GOT3 (cell line): Measurements from ENCODE around the gene S100A1.
A peak's percentile ranks its signal among the peaks of the same experiment; 100 is the strongest.
"Not testable (repeated sequence)": the region's sequence is repeated elsewhere in the genome, so short reads cannot be mapped to it uniquely, and the experiment has no call there.

ENCODE experiments used
- DNase-seq: peaks from one replicate; lab custom pipeline; 2025; ENCODE audit warnings: mixed read lengths; lab: John Stamatoyannopoulos, UW

Gene S100A1

DNA sequence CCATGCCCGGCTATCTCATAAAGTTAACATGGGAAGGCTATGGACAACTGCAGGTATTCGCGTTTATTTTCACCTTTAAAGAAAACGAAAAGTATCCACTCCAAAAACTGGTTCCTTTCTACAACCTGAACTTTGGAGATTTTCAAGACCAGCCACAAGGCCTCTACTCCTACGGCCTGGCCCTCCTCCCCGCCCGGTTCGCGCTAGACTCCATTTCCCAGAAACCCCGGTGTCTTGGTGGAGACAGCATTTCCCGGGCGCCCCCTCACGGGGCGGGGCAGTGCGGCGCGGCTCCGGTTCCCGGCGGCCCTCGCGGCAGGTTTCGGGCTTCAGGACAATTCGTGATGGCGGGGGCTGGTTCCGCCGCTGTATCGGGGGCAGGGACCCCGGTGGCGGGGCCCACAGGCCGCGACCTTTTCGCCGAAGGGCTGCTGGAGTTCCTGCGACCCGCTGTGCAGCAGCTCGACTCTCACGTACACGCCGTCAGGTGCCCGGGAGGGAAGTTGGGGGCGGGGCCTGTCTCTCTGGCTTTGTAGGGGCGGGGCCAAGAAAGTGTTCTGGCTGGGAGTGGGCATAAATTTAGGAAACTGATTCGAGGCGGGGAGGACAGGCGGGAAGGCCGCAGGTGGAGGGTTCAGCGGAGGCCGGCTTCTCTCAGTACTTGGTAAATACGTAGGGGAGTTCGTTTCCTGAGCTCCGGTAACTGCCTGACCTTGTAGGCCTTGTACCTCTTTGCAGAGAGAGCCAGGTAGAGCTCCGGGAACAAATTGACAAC is 30.4 kb downstream of the S100A1 start, which contains the start of gene SNAPIN:
Gene SNAPIN, plus strand, starts transcription at position 304 of the 775 bp plus-strand sequence. Its CDS starts 41 bp downstream, at position 345.
- DNase-seq, result peak; percentile 71

DNA sequence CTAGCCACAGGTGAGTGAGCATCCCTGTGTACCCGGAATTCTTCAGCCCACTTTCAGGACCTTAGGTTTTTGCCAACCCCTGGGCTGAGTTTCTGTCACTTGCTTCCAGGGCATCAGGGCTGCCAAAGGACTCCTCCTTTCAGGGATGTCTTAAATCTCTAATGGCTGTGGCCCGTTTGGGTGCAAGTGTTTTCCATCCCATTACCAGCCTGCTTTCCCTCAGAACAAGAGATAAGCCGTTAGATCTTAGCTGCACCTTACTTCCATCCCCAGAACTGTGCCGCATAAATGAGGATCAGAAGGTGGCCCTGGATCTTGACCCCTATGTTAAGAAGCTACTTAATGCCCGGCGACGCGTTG is 30.9 kb downstream of the S100A1 start:
- DNase-seq, result no peak

DNA sequence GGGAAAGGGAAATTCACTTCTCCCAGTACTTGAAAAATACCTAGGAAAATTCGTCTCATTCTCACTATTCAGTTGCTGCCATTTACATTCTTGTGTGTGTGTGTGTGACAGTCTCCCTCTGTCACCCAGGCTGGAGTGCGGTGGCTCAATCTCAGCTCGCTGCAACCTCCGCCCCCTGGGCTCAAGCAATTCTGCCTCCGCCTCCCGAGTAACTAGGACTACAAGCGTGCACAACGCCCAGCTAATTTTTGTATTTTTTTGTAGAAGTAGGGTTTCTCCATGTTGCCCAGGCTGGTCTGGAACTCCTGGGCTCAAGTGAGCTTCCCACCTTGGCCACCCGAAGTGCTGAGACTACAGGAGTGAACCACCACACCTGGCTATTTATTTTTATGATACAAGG is 31.4 kb downstream of the S100A1 start:
- no peak for DNase-seq

DNA sequence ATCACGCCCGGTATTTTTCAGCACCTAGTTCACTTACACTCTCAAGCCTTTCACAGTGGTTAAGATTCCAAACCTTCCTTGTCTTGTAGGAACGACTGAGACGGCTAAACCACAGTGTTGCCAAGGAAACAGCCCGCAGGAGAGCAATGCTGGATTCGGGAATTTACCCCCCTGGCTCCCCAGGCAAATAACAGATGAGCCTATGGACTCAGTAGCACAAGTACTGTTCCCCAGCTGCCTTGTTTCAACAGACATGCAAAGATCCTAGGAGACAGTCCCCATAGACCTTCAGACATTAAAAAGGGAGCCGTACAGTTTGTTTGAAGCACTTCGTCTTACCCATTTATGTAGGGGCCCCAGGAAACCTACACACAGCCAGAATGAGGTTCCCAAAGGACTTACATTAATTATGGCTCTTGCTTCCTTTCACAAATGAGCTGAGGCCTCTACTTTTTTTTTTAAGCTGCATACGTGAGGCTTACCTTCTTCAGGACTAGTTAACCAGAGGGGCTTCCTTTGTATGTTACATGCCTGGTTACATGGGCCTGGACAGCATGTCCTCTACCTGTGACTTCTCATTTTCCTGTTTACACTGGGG is 33.0 kb downstream of the S100A1 start:
- DNase-seq, result no peak

- DNase-seq, result no peak
Observed at GRCh38 chr1:153662269-153662668, 34.0 kb downstream of the S100A1 start.

- no peak for DNase-seq
Observed at GRCh38 chr1:153663211-153663610, 35.0 kb downstream of the S100A1 start.

DNA sequence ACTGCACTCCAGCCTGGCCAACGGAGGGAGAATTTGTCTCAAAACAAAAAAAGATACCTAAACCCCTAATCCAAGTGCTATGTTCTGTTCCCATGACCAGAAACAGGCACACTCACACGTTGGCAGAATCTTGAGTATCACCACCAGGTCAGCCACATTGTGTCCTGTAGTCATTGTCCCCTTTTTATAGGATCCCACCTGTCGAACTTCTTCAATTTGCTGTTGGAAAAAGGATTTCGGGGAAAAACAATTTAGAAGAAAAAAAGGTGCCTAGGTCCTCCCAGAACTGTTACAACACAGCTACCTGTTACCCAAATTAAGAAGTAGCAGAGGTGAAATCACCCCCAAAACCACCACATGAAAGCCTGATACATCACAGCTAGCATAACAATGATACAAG is 39.2 kb downstream of the S100A1 start:
- no peak for DNase-seq

- not testable (repeated sequence) for DNase-seq
Observed at GRCh38 chr1:153668672-153669071, 40.4 kb downstream of the S100A1 start.

DNA sequence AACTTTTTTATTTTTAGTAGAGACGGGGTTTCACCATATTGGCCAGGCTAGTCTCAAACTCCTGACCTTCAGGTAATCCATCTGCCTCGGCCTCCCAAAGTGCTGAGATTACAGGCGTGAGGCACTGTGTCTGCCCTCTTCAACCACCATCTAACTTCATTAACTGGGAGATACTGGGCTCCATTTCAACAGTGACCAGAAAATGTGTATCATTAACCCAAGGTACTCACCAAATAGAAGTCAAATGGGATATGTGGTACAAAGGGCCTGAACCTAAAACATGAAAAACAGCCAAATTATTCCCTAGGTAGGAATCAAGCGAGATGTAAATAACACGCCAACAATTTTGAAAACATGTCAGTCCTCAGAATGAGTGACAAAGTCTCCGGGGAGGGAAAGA is 41.4 kb downstream of the S100A1 start:
- DNase-seq, result no peak

DNA sequence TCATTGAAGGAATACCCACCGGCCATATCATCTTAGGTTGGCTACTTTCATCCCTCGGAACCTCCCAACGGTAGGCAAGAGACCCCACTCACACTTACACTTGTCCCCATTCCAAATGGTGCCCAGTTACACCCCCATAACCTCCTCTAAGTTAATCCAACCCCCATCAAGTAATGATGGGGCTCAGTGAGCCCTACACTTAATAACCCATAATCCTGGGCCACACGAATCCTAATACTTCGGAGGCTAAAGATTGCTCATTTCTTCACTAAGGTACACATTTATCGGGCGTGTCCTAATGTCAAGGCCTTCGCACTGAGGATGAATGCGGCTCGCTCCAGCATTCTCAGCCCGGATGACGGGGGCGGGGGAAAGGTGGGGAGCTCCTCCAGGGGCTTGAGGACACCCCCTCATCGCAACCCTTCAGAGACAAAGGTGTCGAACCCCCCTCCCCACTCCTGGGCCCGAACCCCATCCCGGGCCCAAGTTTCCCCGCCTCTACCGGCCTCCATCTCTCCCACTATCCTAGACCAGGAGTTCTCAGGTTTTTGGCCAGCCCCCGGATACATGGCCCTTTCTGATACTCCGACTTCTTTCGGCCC is 42.1 kb downstream of the S100A1 start:
- no peak for DNase-seq

DNA sequence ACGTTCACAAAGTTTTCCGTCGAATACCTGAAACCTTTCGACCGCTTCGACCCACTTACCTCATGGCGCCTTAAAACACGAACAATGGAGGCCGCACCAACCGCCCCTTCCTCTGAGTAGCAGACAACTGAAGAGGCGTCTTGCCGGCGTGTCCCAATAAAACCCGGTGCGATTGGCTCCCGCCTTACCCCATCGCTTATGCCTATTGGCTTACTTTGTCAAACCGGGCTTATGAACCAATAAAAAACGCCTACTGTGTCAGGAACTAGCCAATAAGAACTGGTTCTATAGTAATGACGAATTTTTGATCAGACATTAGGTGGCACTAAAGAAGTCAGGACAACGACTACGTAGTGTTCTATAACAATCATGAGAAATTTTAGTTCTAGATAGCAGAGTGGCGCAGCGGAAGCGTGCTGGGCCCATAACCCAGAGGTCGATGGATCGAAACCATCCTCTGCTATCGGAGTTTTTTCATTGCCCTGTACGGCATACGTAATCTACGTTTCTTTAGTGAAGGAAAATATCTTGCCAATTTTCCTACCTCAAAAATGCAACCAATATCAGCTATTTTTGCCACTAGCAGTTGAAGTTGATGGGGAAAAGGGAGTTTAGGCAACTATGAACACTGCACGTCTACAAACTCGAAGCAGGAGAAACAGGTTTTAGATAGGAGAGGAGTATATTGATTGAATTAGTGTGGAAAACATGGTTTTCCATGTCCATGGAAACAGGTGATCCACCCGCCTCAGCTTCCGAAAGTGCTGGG is 42.8 kb downstream of the S100A1 start, which contains the start of gene ILF2:
Gene ILF2, minus strand, starts transcription at position 135 of the 769 bp plus-strand sequence. Its CDS starts 71 bp downstream, at position 64.
- DNase-seq, result peak; percentile 87

- DNase-seq, result not testable (repeated sequence)
Observed at GRCh38 chr1:153671628-153672353, 43.6 kb downstream of the S100A1 start.

DNA sequence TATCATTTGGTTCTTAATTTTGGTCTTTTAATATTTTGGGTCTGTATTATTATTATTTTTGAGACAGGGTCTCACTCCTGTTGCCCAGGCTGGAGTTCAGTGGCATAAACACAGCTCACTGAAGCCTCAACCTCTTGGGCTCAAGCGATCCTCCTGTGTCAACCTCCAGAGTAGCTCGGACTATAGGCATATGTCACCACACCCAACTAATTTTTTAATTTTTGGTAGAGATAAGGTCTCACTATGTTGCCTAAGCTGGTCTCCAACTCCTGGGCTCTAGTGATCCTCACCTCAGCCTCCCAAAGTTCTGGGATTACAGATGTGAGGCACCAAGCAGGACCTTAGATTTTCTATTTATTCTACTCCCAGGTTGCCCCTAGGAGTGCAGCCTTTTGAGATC is 45.3 kb downstream of the S100A1 start:
- DNase-seq, result no peak

DNA sequence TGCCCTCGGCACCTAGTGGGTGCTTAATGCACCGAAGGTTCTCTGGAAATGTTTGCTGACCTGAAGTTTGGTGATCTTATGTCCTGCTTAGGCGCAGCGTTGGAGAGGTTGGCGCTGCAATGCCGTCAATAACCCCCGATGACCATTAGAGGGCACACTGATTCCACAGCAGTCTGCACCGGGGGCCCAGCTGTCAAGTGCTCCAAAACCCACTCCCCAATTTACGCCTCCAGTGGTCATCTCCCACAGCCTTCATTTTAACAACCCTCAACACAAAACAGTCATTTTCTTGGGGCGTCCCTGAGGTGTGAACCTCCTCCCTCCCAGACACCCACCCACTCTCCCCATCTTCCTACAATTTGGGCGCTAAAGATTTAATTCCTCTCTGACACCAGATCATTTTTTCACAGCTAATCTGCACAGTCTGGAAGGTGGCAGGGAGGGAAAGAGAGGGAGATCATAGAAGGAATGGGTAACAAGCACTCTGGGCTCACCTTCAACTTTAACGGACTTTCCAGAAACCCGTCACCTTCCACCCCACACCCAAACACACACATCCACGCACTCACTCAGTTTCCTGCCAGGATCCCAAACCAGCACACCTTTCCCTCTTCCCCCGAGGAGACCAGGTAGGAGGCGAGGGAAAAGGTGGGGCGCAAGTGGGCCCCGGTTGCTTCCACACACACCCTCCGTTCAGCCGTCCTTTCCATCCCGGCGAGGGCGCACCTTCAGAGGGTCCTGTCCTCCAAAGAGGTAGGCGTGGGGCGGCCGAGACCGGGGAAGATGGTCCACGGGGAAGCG is 49.7 kb downstream of the S100A1 start:
- no peak for DNase-seq

- DNase-seq, result no peak
Observed at GRCh38 chr1:153678519-153679336, 50.5 kb downstream of the S100A1 start, which contains the start of gene NPR1. TSS of gene NPR1 (plus strand) at chr1:153678688. CDS start at chr1:153679109, 421 bp downstream.

- no peak for DNase-seq
Observed at GRCh38 chr1:153679337-153680119, 51.3 kb downstream of the S100A1 start.

DNA sequence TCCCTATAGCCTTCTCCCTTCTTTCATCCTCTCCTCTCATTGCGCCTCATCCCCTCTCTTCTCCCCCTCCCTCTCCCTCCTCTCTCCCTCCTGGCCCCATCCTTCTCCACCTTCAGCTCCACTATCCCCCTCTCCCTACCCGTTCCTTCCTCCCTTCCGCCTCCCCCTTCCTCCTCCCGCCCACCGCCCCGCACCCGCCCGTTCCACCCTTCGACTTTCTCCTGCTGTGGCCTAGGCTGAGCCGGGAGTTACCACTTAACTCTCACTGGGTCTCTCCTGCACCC is 51.8 kb downstream of the S100A1 start:
- DNase-seq, result no peak
